HepG2 (cell line): ENCODE measurements around the gene CTDSP1. TPM values are rescaled to one million over a fixed set of nuclear protein-coding genes. Genes with fewer than 3 reads are reported as not detected.

Experiments
- ATAC-seq: fragments of 200-7000 bp; cut with Tn5 transposase; 3 replicates; pipeline ENCODE4 v1.9.1; 2020; ENCODE audit warnings: mild to moderate bottlenecking, moderate library complexity
- BruUV-seq: library from RNA; stranded (reverse); fragments of 400-500 nt; replicated peaks from 2 replicates; lab custom pipeline; 2021; lab: Mats Ljungman, UMichigan
- CTCF ChIA-PET: fragments of 300-600 bp; formaldehyde crosslinking; extraction: SDS; loops from one replicate; lab custom pipeline; 2021; ENCODE audit warnings: low total read pairs, inconsistent platforms, low intra/inter-chr PET ratio; lab: Yijun Ruan, JAX
- POLR2A ChIA-PET: fragments of 350-600 bp; sonication (Branson Sonifier 250); formaldehyde crosslinking; loops from one replicate; lab custom pipeline; 2020; ENCODE audit warnings: antibody characterized with exemption, inconsistent platforms; lab: Yijun Ruan, JAX
- DNase-seq: peaks from one replicate; pipeline ENCODE4 v3.0.0-alpha.2; 2015; ENCODE audit warnings: low spot score
- FAIRE-seq: peaks from 3 replicates; lab custom pipeline; 2011; peaks lifted over from hg19 to GRCh38; lab: Jason Lieb, UNC
- H2AFZ ChIP-seq: one replicate; pipeline ENCODE4 v1.6.1; 2011; ENCODE audit warnings: low read length, inconsistent platforms
- H3K27ac ChIP-seq: fragments of 300-600 bp; 3 replicates; pipeline ENCODE4 v1.8.0; 2011; ENCODE audit warnings: mixed run types, mild to moderate bottlenecking, mixed read lengths, low read length, inconsistent platforms; ENCODE audit not compliant: insufficient read depth; ENCODE audit errors: extremely low read length
- H3K27me3 ChIP-seq, 2 experiments: fragments of 200-600 bp in 1 of 2; 2 replicates in 1 of 2; 3 replicates in 1 of 2; pipeline versions ENCODE4 v1.6.0 to v1.8.0; 2011; ENCODE audit warnings: low read length in 2 of 2, mild to moderate bottlenecking in 2 of 2, moderate library complexity in 2 of 2, inconsistent platforms in 1 of 2; ENCODE audit not compliant: insufficient read depth in 2 of 2, control insufficient read depth in 1 of 2
- H3K36me3 ChIP-seq, 2 experiments: fragments of 200-600 bp in 1 of 2; replicated peaks in 1 of 2; 2 replicates in 1 of 2; 3 replicates in 1 of 2; pipeline versions ENCODE4 v1.5.1 to v1.8.0; 2011; ENCODE audit warnings: low read length in 2 of 2, inconsistent platforms in 1 of 2; ENCODE audit not compliant: insufficient read depth in 2 of 2, control insufficient read depth in 1 of 2
- H3K4me1 ChIP-seq: 2 replicates; pipeline ENCODE4 v1.5.1; 2012; ENCODE audit warnings: low read length, inconsistent platforms; ENCODE audit not compliant: insufficient read depth
- H3K4me2 ChIP-seq: 2 replicates; pipeline ENCODE4 v1.6.0; 2011; ENCODE audit warnings: low read depth, low read length, inconsistent platforms
- H3K4me3 ChIP-seq, 3 experiments: fragments of 200-600 bp in 1 of 3; sonication (generic), shearing (Covaris generic) in 1 of 3; replicated peaks in 1 of 3; 2 replicates each; pipeline ENCODE4 v1.5.1; 2011 to 2016; ENCODE audit warnings: low read length in 3 of 3, inconsistent platforms in 2 of 3, low read depth in 2 of 3, mild to moderate bottlenecking in 2 of 3, control low read depth in 1 of 3, mixed read lengths in 1 of 3; ENCODE audit not compliant: insufficient read depth in 1 of 3
- H3K79me2 ChIP-seq: one replicate; pipeline ENCODE4 v1.6.1; 2011; ENCODE audit warnings: low read length, inconsistent platforms; ENCODE audit not compliant: insufficient read depth
- H3K9ac ChIP-seq: 2 replicates; pipeline ENCODE4 v1.6.0; 2011; ENCODE audit warnings: mild to moderate bottlenecking, low read depth, low read length, inconsistent platforms; ENCODE audit not compliant: insufficient read depth
- H3K9me3 ChIP-seq: 2 replicates; pipeline ENCODE4 v1.5.1; 2012; ENCODE audit warnings: mild to moderate bottlenecking, low read length
- H4K20me1 ChIP-seq: 2 replicates; pipeline ENCODE4 v1.6.0; 2011; ENCODE audit warnings: inconsistent platforms, mild to moderate bottlenecking, low read length, moderate library complexity; ENCODE audit not compliant: insufficient read depth
- BHLHE40 ChIP-seq: IDR thresholded peaks from 2 replicates; pipeline ENCODE4 v1.6.1; 2011; ENCODE audit warnings: low read length, improper control_type of control experiment
- HNRNPH1 ChIP-seq: fragments of 200-400 bp; formaldehyde crosslinking; optimal IDR thresholded peaks from 2 replicates; pipeline ENCODE3; 2017; ENCODE audit warnings: mild to moderate bottlenecking, low read depth, low read length
- HOXA3 ChIP-seq: sonication (generic); formaldehyde crosslinking; IDR thresholded peaks from 2 replicates; pipeline ENCODE4 v1.5.0; 2020; ENCODE audit warnings: missing genetic modification reagents
- JUND ChIP-seq: sonication (generic); formaldehyde crosslinking; IDR thresholded peaks from 2 replicates; pipeline ENCODE4 v1.8.0; 2022; ENCODE audit warnings: mild to moderate bottlenecking, missing genetic modification reagents
- MAX ChIP-seq: IDR thresholded peaks from 2 replicates; pipeline ENCODE4 v1.6.1; 2012; ENCODE audit warnings: inconsistent platforms
- MTF1 ChIP-seq: sonication (generic); formaldehyde crosslinking; IDR thresholded peaks from 2 replicates; pipeline ENCODE4 v1.5.0; 2020; ENCODE audit warnings: missing genetic modification reagents
- NR2F2 ChIP-seq: IDR thresholded peaks from 2 replicates; pipeline ENCODE4 v1.6.1; 2012; ENCODE audit warnings: low read depth, inconsistent platforms, borderline replicate concordance
- NR2F6 ChIP-seq, 2 experiments: IDR thresholded peaks; 2 replicates each; pipeline ENCODE4 v1.6.1; 2016; ENCODE audit warnings: antibody characterized with exemption in 1 of 2, mild to moderate bottlenecking in 1 of 2
- RBAK ChIP-seq: sonication (generic); formaldehyde crosslinking; IDR thresholded peaks from 2 replicates; pipeline ENCODE4 v1.5.1; 2020; ENCODE audit warnings: mild to moderate bottlenecking, missing genetic modification reagents
- SMAD9 ChIP-seq: sonication (generic); formaldehyde crosslinking; IDR thresholded peaks from 2 replicates; pipeline ENCODE4 v1.5.1; 2020; ENCODE audit warnings: mild to moderate bottlenecking, missing genetic modification reagents
- SNAPC4 ChIP-seq: sonication (generic); formaldehyde crosslinking; IDR thresholded peaks from 2 replicates; pipeline ENCODE4 v1.4.0; 2020; ENCODE audit warnings: mild to moderate bottlenecking, missing genetic modification reagents
- ZNF687 ChIP-seq: sonication (generic); formaldehyde crosslinking; IDR thresholded peaks from 2 replicates; pipeline ENCODE4 v1.5.1; 2020; ENCODE audit warnings: mild to moderate bottlenecking, missing genetic modification reagents, moderate library complexity
- WGBS: methylation state at CpG from one replicate; pipeline ENCODE4 v1.1.6; 2017; ENCODE audit warnings: low lambda C conversion rate; 5-methylcytosine and 5-hydroxymethylcytosine counted together
- in situ Hi-C: cut with HindIII; loops from 2 replicates; pipeline ENCODE4 v1.10.0; 2017; ENCODE audit warnings: low pct_unique_long_range_greater_than_20kb; ENCODE audit not compliant: extremely low pct_ligation_motif_present
- intact Hi-C: fragments of 100-400 bp; cut with micrococcal nuclease; formaldehyde crosslinking; loops from one replicate; pipeline ENCODE4 v1.10.0; 2022; ENCODE audit not compliant: unreplicated experiment
- polyA plus RNA-seq, 8 experiments: library from polyadenylated mRNA; depleted of rRNA in 3 of 8; stranded (reverse) in 7 of 8; unstranded in 1 of 8; fragments of >200 nt; fragmentation: Illumina TruSeq in 4 of 8; extraction: Trizol in 4 of 8; gene quantifications; 2 replicates each; pipeline versions ENCODE4 v1.2.1 to v1.2.3, GENCODE V29; 2011 to 2016; ENCODE audit warnings: low read depth in 4 of 8, missing spikeins in 1 of 8, mixed read lengths in 1 of 8; ENCODE audit not compliant: insufficient read depth in 1 of 8
- total RNA-seq, 5 experiments: library from RNA; depleted of rRNA; stranded (reverse); fragments of >200 nt; fragmentation: Illumina TruSeq; extraction: Trizol; gene quantifications; 2 replicates each; pipeline ENCODE4 v1.2.3, GENCODE V29; 2016; ENCODE audit warnings: low read depth in 1 of 5

Gene CTDSP1
- total and polyA plus RNA-seq, 2 of the 13 experiments (the other 11 are each of a cell fraction or from before 2014, with no cell fraction given), result 91.0 to 268 TPM

GRCh38 chr2:218435003-218435982 is 35.6 kb downstream of the CTDSP1 start (continued):
- peak; percentile 25; the same call in 1 of the 2 replicates for TF ChIP-seq ZNF687
- TF ChIP-seq NR2F6 (IDR thresholded peaks at IDR 0.05), result peak; percentile 25; the same call in 1 of the 2 replicates
- TF ChIP-seq NR2F6 (CRISPR knock-in tag; IDR thresholded peaks at IDR 0.05), result no peak
- 0 out of 2 replicates have a peak, but pooled peaks have one; percentile 18 for TF ChIP-seq MAX
- no peak for TF ChIP-seq BHLHE40
- TF ChIP-seq NR2F2, result 0 out of 2 replicates have a peak, but pooled peaks have one; percentile 22

- no peak overlapping the region for H3K4me3 ChIP-seq
- 95% methylated on average over 5 of the region's 5 CpGs for WGBS
- peaks cover 28% of the 10 kb centered on the region for H3K4me1 ChIP-seq
- intact Hi-C loops (no loop called here), in situ Hi-C loops (no loop called here)
- ChIA-PET POLR2A (interaction anchor here (1.0 kb wide), 1 partner anchor 18 kb away, joined by 3 read pairs; the partner anchor contains the start of gene VIL1), CTCF (no interaction called here)
- no peak for DNase-seq
- no peak overlapping the region for H3K9ac ChIP-seq
- H4K20me1 ChIP-seq, result no peaks in the 10 kb centered on the region
- no peaks in the 10 kb centered on the region for H3K79me2 ChIP-seq
- no peak for ATAC-seq
- no peak overlapping the region for H2AFZ ChIP-seq
- no peak overlapping the region for H3K27ac ChIP-seq
- H3K36me3 ChIP-seq, result peaks cover 38 to 81% of the 10 kb centered on the region in 2 experiments
- no peak overlapping the region for H3K4me2 ChIP-seq
- H3K9me3 ChIP-seq, result no peaks in the 10 kb centered on the region
- TF ChIP-seq HOXA3 (CRISPR knock-in tag) (no peak), SMAD9 (CRISPR knock-in tag) (no peak), JUND (CRISPR knock-in tag) (no peak), HNRNPH1 (no peak), MTF1 (CRISPR knock-in tag) (no peak), SNAPC4 (no peak), RBAK (CRISPR knock-in tag) (no peak)
- FAIRE-seq, result no peak
- no peaks in the 10 kb centered on the region for H3K27me3 ChIP-seq
- BruUV-seq, result no TSS peak
These were observed 37.3 kb downstream of the CTDSP1 start for GRCh38 chr2:218436992-218437391.
